Smooth muscle cell (in vitro differentiated cells): ENCODE data around the gene FBXO2. TPM values are rescaled to one million over a fixed set of nuclear protein-coding genes. Genes with fewer than 3 reads are reported as not detected.

ENCODE experiments used
- DNase-seq: peaks from one replicate; lab custom pipeline; 2025; ENCODE audit not compliant: unreplicated experiment; lab: John Stamatoyannopoulos, UW
- H2AFZ ChIP-seq: fragments of 200-600 bp; sonication (generic); 2 replicates; pipeline ENCODE4 v1.6.0; 2016; ENCODE audit warnings: antibody characterized with exemption, low read depth, mild to moderate bottlenecking
- H3F3A ChIP-seq: fragments of 200-600 bp; sonication (generic); 2 replicates; pipeline ENCODE4 v1.6.0; 2017; ENCODE audit warnings: antibody characterized with exemption, low read depth
- H3K27ac ChIP-seq: fragments of 200-600 bp; sonication (generic); 2 replicates; pipeline ENCODE4 v1.5.1; 2016; ENCODE audit warnings: low read depth, mild to moderate bottlenecking
- H3K27me3 ChIP-seq: fragments of 200-600 bp; sonication (generic); 2 replicates; pipeline ENCODE4 v1.6.1; 2016; ENCODE audit warnings: low read depth, mild to moderate bottlenecking
- H3K36me3 ChIP-seq: fragments of 200-600 bp; sonication (generic); 2 replicates; pipeline ENCODE4 v1.5.1; 2016; ENCODE audit warnings: low read depth
- H3K4me1 ChIP-seq: fragments of 200-600 bp; sonication (generic); 2 replicates; pipeline ENCODE4 v1.5.1; 2016; ENCODE audit warnings: low read depth
- H3K4me2 ChIP-seq: fragments of 200-600 bp; sonication (generic); 2 replicates; pipeline ENCODE4 v1.6.0; 2016; ENCODE audit warnings: mild to moderate bottlenecking
- H3K4me3 ChIP-seq: fragments of 200-600 bp; sonication (generic); 2 replicates; pipeline ENCODE4 v1.5.1; 2016; ENCODE audit warnings: mild to moderate bottlenecking
- H3K79me2 ChIP-seq: fragments of 200-600 bp; sonication (generic); 2 replicates; pipeline ENCODE4 v1.6.0; 2016; ENCODE audit warnings: low read depth, mild to moderate bottlenecking
- H3K9ac ChIP-seq: fragments of 200-600 bp; sonication (generic); 2 replicates; pipeline ENCODE4 v1.6.0; 2016; ENCODE audit warnings: low read depth
- H3K9me3 ChIP-seq: fragments of 200-600 bp; sonication (generic); replicated peaks from 2 replicates; pipeline ENCODE4 v1.5.1; 2016; ENCODE audit warnings: low read depth
- H4K20me1 ChIP-seq: fragments of 200-600 bp; sonication (generic); 2 replicates; pipeline ENCODE4 v1.6.0; 2016; ENCODE audit warnings: low read depth
- WGBS: methylation state at CpG from one replicate; pipeline ENCODE4 v1.1.7; 2016; ENCODE audit warnings: low lambda C conversion rate; 5-methylcytosine and 5-hydroxymethylcytosine counted together
- polyA plus RNA-seq: library from polyadenylated mRNA; unstranded; fragments of >200 nt; fragmentation: Nextera tagmentation; extraction: Ambion mirVana; gene quantifications from 2 replicates; pipeline ENCODE4 v1.2.1, GENCODE V29; 2016
- total RNA-seq: library from RNA; depleted of rRNA; stranded (reverse); fragments of >200 nt; gene quantifications from 2 replicates; pipeline ENCODE4 v1.2.3, GENCODE V29; 2014
- TF ChIP-seq, protein P1 (sequence below): fragments of 200-600 bp; sonication (generic); IDR thresholded peaks from 2 replicates; pipeline ENCODE4 v1.5.1; 2017; ENCODE audit warnings: borderline replicate concordance, mild to moderate bottlenecking, antibody characterized with exemption; ENCODE audit not compliant: insufficient read depth, poor library complexity, severe bottlenecking

The FBXO2 gene
- total and polyA plus RNA-seq, 2 experiments from 2014 or later = 15.5 to 15.6 TPM

DNA sequence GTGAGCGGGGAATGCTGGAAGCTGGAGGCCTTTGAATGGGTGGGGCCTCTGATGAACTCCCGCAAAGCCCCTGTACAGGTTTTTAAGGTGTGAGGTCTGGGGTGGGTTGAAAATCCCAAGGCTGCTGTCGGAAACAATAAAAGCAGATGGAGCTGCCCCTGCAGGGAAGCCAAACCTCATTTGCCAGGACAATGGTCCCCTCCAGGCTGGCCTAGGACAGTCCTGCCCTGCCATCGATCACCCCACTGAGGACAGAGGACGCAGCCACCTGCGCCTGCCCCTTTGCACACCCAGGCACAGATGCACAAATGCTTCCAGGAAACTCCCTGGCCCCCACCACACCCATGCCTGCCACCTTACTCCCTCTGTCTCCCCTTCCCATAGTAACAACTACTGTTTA lies 41.6 kb upstream of the FBXO2 start:
- Histone ChIP-seq H3K4me2 (no peak overlapping the region), H3K9me3 (no peaks in the 10 kb centered on the region), H3K27me3 (peaks cover 41% of the 10 kb centered on the region), H3F3A (no peaks in the 10 kb centered on the region), H4K20me1 (no peaks in the 10 kb centered on the region), H3K79me2 (no peaks in the 10 kb centered on the region), H3K4me3 (no peak overlapping the region), H3K9ac (no peak overlapping the region), H3K4me1 (peaks cover 7% of the 10 kb centered on the region), H3K27ac (no peak overlapping the region), H3K36me3 (no peaks in the 10 kb centered on the region), H2AFZ (no peak overlapping the region)
- WGBS = 87% methylated on average over 6 of the region's 6 CpGs
- DNase-seq = no peak
- TF ChIP-seq, protein P1, sequence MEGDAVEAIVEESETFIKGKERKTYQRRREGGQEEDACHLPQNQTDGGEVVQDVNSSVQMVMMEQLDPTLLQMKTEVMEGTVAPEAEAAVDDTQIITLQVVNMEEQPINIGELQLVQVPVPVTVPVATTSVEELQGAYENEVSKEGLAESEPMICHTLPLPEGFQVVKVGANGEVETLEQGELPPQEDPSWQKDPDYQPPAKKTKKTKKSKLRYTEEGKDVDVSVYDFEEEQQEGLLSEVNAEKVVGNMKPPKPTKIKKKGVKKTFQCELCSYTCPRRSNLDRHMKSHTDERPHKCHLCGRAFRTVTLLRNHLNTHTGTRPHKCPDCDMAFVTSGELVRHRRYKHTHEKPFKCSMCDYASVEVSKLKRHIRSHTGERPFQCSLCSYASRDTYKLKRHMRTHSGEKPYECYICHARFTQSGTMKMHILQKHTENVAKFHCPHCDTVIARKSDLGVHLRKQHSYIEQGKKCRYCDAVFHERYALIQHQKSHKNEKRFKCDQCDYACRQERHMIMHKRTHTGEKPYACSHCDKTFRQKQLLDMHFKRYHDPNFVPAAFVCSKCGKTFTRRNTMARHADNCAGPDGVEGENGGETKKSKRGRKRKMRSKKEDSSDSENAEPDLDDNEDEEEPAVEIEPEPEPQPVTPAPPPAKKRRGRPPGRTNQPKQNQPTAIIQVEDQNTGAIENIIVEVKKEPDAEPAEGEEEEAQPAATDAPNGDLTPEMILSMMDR = no peak

DNA sequence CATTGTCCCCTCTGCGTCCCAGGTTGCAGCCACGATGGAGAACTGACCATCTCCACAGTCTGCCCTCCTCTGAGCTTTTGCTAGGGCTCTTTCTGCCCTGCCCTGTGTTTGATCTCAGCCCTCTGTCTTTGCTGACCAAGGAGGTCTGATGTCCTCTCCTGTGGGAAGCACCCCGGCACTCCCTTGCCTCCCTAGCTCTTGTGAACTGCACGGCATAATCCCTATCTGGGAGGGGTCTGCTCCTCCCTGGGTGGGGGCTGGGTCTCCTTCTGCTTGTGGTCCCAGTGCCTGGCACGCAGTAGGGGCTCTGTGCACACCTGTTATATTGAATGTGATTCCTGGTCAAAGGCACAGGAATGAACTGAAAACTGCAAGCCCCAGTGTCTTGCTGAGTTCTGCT lies 39.7 kb upstream of the FBXO2 start:
- no peak overlapping the region for H3K9ac ChIP-seq
- H3K27ac ChIP-seq = no peak overlapping the region
- H3K79me2 ChIP-seq = no peaks in the 10 kb centered on the region
- no peak overlapping the region for H3K4me3 ChIP-seq
- H3K4me1 ChIP-seq = no peaks in the 10 kb centered on the region
- no peaks in the 10 kb centered on the region for H4K20me1 ChIP-seq
- no peak overlapping the region for H2AFZ ChIP-seq
- peaks cover 59% of the 10 kb centered on the region for H3K27me3 ChIP-seq
- H3K9me3 ChIP-seq = no peaks in the 10 kb centered on the region
- TF ChIP-seq, protein P1 = no peak
- no peak for DNase-seq
- H3K4me2 ChIP-seq = no peak overlapping the region
- no peaks in the 10 kb centered on the region for H3F3A ChIP-seq
- H3K36me3 ChIP-seq = no peaks in the 10 kb centered on the region
- 63% methylated on average over 5 of the region's 5 CpGs for WGBS

DNA sequence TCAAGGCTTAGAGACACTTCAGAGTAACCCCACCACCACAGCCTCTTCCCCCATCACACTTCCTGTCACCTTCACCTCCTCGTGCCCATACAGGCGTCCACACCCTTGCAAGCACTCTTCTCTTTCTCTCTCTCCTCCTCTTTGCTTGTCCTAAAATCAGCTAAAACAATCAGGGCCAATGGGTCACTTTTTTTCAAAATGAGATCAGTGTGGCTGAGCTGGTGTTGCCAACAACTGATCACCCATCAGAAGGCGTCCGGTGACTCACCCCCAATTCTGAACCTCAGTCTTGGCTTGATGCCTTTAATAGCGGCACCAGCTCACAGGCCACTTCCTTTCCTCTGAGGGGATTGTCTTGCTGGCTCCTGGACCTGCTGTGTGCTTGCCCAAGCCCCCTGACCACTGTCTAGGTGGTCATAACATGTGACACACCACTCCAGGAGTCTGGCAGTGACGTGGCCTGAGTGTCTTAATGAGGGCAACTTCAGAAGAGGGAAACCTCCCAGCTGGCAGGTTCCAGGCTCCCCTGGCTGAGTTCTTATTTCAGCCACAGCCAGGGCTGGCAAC lies 38.9 kb upstream of the FBXO2 start:
- H3K79me2 ChIP-seq = no peaks in the 10 kb centered on the region
- 49% methylated on average over 6 of the region's 6 CpGs for WGBS
- H3K4me3 ChIP-seq = no peak overlapping the region
- H3K9me3 ChIP-seq = no peaks in the 10 kb centered on the region
- H3K4me2 ChIP-seq = no peak overlapping the region
- no peak overlapping the region for H2AFZ ChIP-seq
- H3K27ac ChIP-seq = no peak overlapping the region
- DNase-seq = no peak
- TF ChIP-seq, protein P1 = no peak
- H3K36me3 ChIP-seq = no peaks in the 10 kb centered on the region
- no peaks in the 10 kb centered on the region for H3K4me1 ChIP-seq
- no peaks in the 10 kb centered on the region for H3F3A ChIP-seq
- no peak overlapping the region for H3K9ac ChIP-seq
- H4K20me1 ChIP-seq = no peaks in the 10 kb centered on the region
- peaks cover 59% of the 10 kb centered on the region for H3K27me3 ChIP-seq
